HG03354 (cell line): ENCODE data around the gene RYR3.

Source experiments
- ATAC-seq: cut with Tn5 transposase; IDR thresholded peaks from one replicate; pipeline ENCODE4 v1.9.1; 2021; ENCODE audit warnings: mild to moderate bottlenecking; ENCODE audit not compliant: unreplicated experiment, poor library complexity, severe bottlenecking

Gene RYR3

GRCh38 chr15:33894193-33894592 lies 583.4 kb downstream of the RYR3 start:
- no peak for ATAC-seq

- no peak for ATAC-seq
These were observed 591.3 kb downstream of the RYR3 start for GRCh38 chr15:33902043-33902442.

GRCh38 chr15:33903661-33904060 lies 592.9 kb downstream of the RYR3 start:
- ATAC-seq, result no peak

GRCh38 chr15:33907326-33907725 lies 596.6 kb downstream of the RYR3 start:
- no peak for ATAC-seq

GRCh38 chr15:33908406-33908805 lies 597.6 kb downstream of the RYR3 start:
- no peak for ATAC-seq

- no peak for ATAC-seq
These were observed 600.0 kb downstream of the RYR3 start for GRCh38 chr15:33910741-33911140.

GRCh38 chr15:33912326-33912725 lies 601.6 kb downstream of the RYR3 start:
- ATAC-seq, result no peak

GRCh38 chr15:33913459-33913858 lies 602.7 kb downstream of the RYR3 start:
- no peak for ATAC-seq
